AG04450 (cell line): ENCODE results near the gene WAS. TPM values are rescaled to one million over a fixed set of nuclear protein-coding genes. Genes with fewer than 3 reads are reported as not detected.
"Not testable (repeated sequence)": the region's sequence is repeated elsewhere in the genome, so short reads cannot be mapped to it uniquely, and the experiment has no call there.

ENCODE experiments used
- CTCF ChIA-PET: fragments of 300-600, 350-600 bp; formaldehyde crosslinking; extraction: SDS; loops from one replicate; lab custom pipeline; 2022; ENCODE audit warnings: antibody characterized with exemption, inconsistent platforms; lab: Charles Lee
- POLR2A ChIA-PET: fragments of 350-600 bp; formaldehyde crosslinking; extraction: SDS; loops from one replicate; lab custom pipeline; 2021; ENCODE audit warnings: antibody characterized with exemption, inconsistent platforms; lab: Yijun Ruan, JAX
- DNase-seq: peaks from one replicate; pipeline ENCODE4 v3.0.0-alpha.2; 2011; ENCODE audit warnings: low read depth, low spot score
- H3K27ac ChIP-seq: one replicate; pipeline ENCODE4 v1.5.1; 2012; ENCODE audit warnings: low read depth, low read length, control low read depth
- H3K27me3 ChIP-seq: one replicate; pipeline ENCODE4 v1.6.0; 2012; ENCODE audit warnings: low read length; ENCODE audit not compliant: control insufficient read depth, insufficient read depth
- H3K4me3 ChIP-seq: 2 replicates; pipeline ENCODE4 v1.5.1; 2011; ENCODE audit warnings: mild to moderate bottlenecking, low read depth, low read length, control low read depth
- H3K9me3 ChIP-seq: 2 replicates; pipeline ENCODE4 v1.5.1; 2012; ENCODE audit warnings: low read length; ENCODE audit not compliant: control insufficient read depth, insufficient read depth
- polyA plus RNA-seq: library from polyadenylated mRNA; depleted of rRNA; stranded (reverse); fragments of >200 nt; gene quantifications from 2 replicates; pipeline ENCODE4 v1.2.3, GENCODE V29; 2011
- TF ChIP-seq, protein P1 (sequence below): IDR thresholded peaks from 2 replicates; pipeline ENCODE4 v1.5.1; 2011; ENCODE audit warnings: low read depth, low read length, control low read depth, inconsistent platforms

Gene WAS
- polyA plus RNA-seq, 1 experiment: not detected

DNA sequence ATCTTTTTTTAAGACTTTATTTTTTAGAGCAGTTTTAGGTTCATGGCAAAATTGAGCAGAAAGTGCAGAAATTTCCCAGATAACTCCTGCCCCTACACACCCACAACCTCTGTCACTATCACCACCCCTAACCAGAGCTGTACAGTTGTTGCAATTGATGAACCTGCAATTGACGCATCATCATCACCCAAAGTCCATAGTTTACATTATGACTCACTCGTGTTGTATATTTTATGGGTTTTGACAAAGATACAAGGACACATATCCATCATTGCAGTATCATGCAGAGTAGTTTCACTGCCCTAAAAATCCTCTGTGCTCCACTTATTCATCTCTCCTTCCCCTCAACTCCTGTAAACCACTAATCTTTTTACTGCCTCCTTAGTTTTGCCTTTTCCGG lies 34.5 kb upstream of the WAS start:
- ChIA-PET POLR2A (interaction anchor here (0.7 kb wide), 2 partner anchors 10 to 64 kb away, joined by 3 to 4 read pairs; no protein-coding TSS in a partner anchor), CTCF (interaction anchor here (0.9 to 1.7 kb wide), 5 partner anchors 8 to 458 kb away, joined by 4 to 7 read pairs (median 5); partner anchors contain the start of gene SLC35A2)
- peaks cover 3% of the 10 kb centered on the region for H3K27me3 ChIP-seq
- no peak overlapping the region for H3K27ac ChIP-seq
- TF ChIP-seq, protein P1, sequence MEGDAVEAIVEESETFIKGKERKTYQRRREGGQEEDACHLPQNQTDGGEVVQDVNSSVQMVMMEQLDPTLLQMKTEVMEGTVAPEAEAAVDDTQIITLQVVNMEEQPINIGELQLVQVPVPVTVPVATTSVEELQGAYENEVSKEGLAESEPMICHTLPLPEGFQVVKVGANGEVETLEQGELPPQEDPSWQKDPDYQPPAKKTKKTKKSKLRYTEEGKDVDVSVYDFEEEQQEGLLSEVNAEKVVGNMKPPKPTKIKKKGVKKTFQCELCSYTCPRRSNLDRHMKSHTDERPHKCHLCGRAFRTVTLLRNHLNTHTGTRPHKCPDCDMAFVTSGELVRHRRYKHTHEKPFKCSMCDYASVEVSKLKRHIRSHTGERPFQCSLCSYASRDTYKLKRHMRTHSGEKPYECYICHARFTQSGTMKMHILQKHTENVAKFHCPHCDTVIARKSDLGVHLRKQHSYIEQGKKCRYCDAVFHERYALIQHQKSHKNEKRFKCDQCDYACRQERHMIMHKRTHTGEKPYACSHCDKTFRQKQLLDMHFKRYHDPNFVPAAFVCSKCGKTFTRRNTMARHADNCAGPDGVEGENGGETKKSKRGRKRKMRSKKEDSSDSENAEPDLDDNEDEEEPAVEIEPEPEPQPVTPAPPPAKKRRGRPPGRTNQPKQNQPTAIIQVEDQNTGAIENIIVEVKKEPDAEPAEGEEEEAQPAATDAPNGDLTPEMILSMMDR: no peak
- H3K4me3 ChIP-seq: no peak overlapping the region
- H3K9me3 ChIP-seq: no peaks in the 10 kb centered on the region
- no peak for DNase-seq

DNA sequence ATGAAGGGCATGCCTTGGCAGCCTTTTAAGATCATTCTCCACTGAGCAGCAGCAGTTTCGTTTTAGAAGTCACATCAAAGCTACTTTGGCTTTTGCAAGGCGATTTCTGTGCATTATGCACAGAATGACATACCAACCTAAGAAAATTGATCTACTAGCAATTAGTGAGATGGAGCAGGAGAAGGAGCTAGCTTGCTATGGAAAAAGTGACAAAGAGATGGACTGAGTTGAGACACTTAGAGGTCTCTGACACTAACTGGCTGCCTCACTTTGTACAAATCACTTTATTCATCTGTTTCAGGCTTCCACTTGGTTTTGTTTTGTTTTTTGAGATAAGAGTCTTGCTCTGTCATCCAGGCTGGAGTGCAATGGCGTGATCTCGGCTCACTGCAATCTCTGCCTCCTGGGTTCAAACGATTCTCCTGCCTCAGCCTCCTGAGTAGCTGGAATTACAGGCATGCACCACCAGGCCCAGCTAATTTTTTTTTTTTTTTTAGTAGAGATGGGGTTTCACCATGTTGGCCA lies 31.5 kb upstream of the WAS start:
- H3K9me3 ChIP-seq, DNase-seq, CTCF ChIA-PET, H3K27me3 ChIP-seq, H3K4me3 ChIP-seq, H3K27ac ChIP-seq: not testable (repeated sequence)
- POLR2A ChIA-PET: interaction anchor here (0.7 kb wide), 1 partner anchor 34 kb away, joined by 4 read pairs; no protein-coding TSS in a partner anchor

DNA sequence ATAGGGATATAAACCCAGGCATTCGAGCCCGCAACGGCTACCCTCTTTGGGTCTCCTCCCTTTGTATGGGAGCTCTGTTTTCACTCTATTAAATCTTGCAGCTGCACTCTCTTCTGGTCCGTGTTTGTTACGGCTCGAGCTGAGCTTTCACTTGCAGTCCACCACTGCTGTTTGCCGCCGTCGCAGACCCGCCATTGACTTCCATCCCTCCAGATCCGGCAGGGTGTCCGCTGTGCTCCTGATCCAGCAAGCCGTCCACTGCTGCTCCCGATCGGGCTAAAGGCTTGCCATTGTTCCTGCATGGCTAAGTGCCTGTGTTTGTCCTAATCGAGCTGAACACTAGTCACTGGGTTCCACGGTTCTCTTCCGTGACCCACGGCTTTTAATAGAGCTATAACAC lies 28.9 kb upstream of the WAS start:
- CTCF ChIA-PET: not testable (repeated sequence)

DNA sequence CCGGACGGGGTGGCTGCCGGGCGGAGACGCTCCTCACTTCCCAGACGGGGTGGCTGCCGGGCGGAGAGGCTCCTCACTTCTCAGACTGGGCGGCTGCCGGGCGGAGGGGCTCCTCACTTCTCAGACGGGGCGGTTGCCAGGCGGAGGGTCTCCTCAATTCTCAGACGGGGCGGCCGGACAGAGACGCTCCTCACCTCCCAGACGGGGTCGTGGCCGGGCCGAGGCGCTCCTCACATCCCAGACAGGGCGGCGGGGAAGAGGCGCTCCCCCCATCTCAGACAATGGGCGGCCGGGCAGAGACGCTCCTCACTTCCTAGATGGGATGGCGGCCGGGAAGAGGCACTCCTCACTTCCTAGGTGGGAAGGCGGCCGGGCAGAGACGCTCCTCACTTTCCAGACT lies 23.9 kb upstream of the WAS start:
- DNase-seq, POLR2A ChIA-PET, H3K27me3 ChIP-seq, H3K9me3 ChIP-seq, H3K27ac ChIP-seq, CTCF ChIA-PET, H3K4me3 ChIP-seq: not testable (repeated sequence)

More for the DNA sequence above, 28.9 kb upstream of the WAS start:
- H3K27me3 ChIP-seq, DNase-seq, H3K27ac ChIP-seq, H3K9me3 ChIP-seq, H3K4me3 ChIP-seq, POLR2A ChIA-PET: not testable (repeated sequence)

DNA sequence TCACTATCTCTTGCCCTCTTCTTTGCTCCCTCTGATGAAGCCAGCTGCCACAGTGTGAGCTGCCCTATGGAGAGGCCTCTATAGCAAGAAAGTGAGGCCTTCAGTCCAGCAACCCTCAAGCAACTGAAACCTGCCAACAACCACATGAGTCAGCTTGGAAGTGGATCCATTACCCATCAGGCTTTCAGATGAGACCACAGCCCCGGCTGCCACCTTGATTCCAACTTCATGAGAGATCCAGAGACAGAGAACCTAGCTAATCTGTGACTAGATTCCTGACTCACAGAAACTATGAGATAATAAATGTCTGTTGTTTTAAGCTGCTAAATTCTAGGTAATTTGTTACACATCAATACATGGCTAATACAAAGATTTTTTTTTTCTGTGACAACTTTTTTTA lies 20.4 kb upstream of the WAS start:
- ChIA-PET POLR2A (no interaction called here), CTCF (no interaction called here)
- Histone ChIP-seq H3K4me3 (no peak overlapping the region), H3K9me3 (no peaks in the 10 kb centered on the region), H3K27ac (no peak overlapping the region), H3K27me3 (no peaks in the 10 kb centered on the region)
- no peak for DNase-seq
- TF ChIP-seq, protein P1: no peak

DNA sequence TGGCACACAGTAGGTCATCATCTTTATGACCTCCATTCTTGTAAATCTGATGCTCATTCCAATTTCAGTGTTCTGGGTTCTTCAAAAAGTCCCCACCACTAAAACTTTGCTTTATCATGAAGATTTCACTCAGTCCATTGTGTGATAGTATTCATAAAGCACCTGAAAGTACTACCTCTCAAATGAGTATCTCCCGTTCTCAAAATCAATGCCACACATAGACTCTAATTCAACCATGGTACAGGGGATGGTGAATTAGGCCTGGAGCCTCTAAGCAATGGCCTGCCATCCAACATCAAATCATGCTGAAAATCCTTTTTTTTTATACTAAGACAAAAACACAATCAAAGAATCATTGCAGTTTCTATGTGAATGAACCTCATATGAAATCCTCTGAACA lies 19.4 kb upstream of the WAS start:
- Histone ChIP-seq H3K27me3 (no peaks in the 10 kb centered on the region), H3K4me3 (no peak overlapping the region), H3K27ac (no peak overlapping the region), H3K9me3 (no peaks in the 10 kb centered on the region)
- ChIA-PET CTCF (no interaction called here), POLR2A (no interaction called here)
- TF ChIP-seq, protein P1: no peak
- DNase-seq: no peak
